HEK293T (cell line): ENCODE measurements around the gene HNRNPUL2.
"Not testable (repeated sequence)": the region's sequence is repeated elsewhere in the genome, so short reads cannot be mapped to it uniquely, and the experiment has no call there.

Experiments used
- ELF4 ChIP-seq: fragments of 450-650 bp; IDR thresholded peaks from 2 replicates; pipeline ENCODE4 v1.6.1; 2017; ENCODE audit warnings: antibody characterized with exemption
- FOXK2 ChIP-seq: fragments of 450-650 bp; IDR thresholded peaks from 2 replicates; pipeline ENCODE4 v1.6.1; 2016; ENCODE audit warnings: mild to moderate bottlenecking
- NFRKB ChIP-seq: fragments of 450-650 bp; IDR thresholded peaks from 2 replicates; pipeline ENCODE4 v1.6.1; 2016; ENCODE audit warnings: mild to moderate bottlenecking, moderate library complexity
- SP1 ChIP-seq: fragments of 450-650 bp; IDR thresholded peaks from 2 replicates; pipeline ENCODE4 v1.6.1; 2017
- SUZ12 ChIP-seq: fragments of 450-650 bp; IDR thresholded peaks from 2 replicates; pipeline ENCODE4 v1.6.1; 2016; ENCODE audit warnings: mild to moderate bottlenecking
- ZNF384 ChIP-seq: fragments of 450-650 bp; IDR thresholded peaks from 2 replicates; pipeline ENCODE4 v1.6.1; 2016
- TF ChIP-seq, protein P1 (sequence below): fragments of 450-650 bp; IDR thresholded peaks from 2 replicates; pipeline ENCODE4 v1.6.1; 2016

- TF ChIP-seq, protein P1, sequence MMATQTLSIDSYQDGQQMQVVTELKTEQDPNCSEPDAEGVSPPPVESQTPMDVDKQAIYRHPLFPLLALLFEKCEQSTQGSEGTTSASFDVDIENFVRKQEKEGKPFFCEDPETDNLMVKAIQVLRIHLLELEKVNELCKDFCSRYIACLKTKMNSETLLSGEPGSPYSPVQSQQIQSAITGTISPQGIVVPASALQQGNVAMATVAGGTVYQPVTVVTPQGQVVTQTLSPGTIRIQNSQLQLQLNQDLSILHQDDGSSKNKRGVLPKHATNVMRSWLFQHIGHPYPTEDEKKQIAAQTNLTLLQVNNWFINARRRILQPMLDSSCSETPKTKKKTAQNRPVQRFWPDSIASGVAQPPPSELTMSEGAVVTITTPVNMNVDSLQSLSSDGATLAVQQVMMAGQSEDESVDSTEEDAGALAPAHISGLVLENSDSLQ = not testable (repeated sequence)
- TF ChIP-seq FOXK2, ZNF384, SP1, SUZ12, ELF4, NFRKB: not testable (repeated sequence)
These were observed 22.7 kb upstream of the HNRNPUL2 start for GRCh38 chr11:62749931-62750330.
